Small intestine (tissue), 7 donors: ENCODE data around the gene SNX30. TPM values are rescaled to one million over a fixed set of nuclear protein-coding genes. Genes with fewer than 3 reads are reported as not detected.

Experiments
- DNase-seq, 2 donors: peaks; one replicate each; pipeline versions ENCODE4 v3.0.0 to v3.0.0-alpha.2; 2013
- FAIRE-seq: peaks from 2 replicates; lab custom pipeline; 2012; peaks lifted over from hg19 to GRCh38; lab: Jason Lieb, UNC
- H3K27ac ChIP-seq, 3 donors: one replicate each; pipeline ENCODE4 v1.5.1; 2013; ENCODE audit warnings: low read length in 2 of 3, mild to moderate bottlenecking in 2 of 3, control low read depth in 1 of 3, inconsistent platforms in 1 of 3, low read depth in 1 of 3, moderate library complexity in 1 of 3
- H3K27me3 ChIP-seq, 3 donors: one replicate each; pipeline ENCODE4 v1.6.1; 2013; ENCODE audit warnings: low read length in 3 of 3, inconsistent platforms in 1 of 3; ENCODE audit not compliant: control insufficient read depth in 3 of 3, insufficient read depth in 3 of 3
- H3K36me3 ChIP-seq, 3 donors: one replicate each; pipeline ENCODE4 v1.6.1; 2013; ENCODE audit warnings: low read length in 3 of 3, inconsistent platforms in 1 of 3, low read depth in 1 of 3, mild to moderate bottlenecking in 1 of 3, moderate library complexity in 1 of 3; ENCODE audit not compliant: control insufficient read depth in 3 of 3, insufficient read depth in 2 of 3
- H3K4me1 ChIP-seq, 3 donors: one replicate each; pipeline ENCODE4 v1.6.1; 2013; ENCODE audit warnings: low read length in 2 of 3, inconsistent platforms in 1 of 3, low read depth in 1 of 3, mild to moderate bottlenecking in 1 of 3, moderate library complexity in 1 of 3; ENCODE audit not compliant: control insufficient read depth in 3 of 3, insufficient read depth in 2 of 3
- H3K4me3 ChIP-seq, 3 donors: one replicate each; pipeline ENCODE4 v1.5.1; 2013; ENCODE audit warnings: low read length in 3 of 3, control low read depth in 1 of 3, inconsistent platforms in 1 of 3, low read depth in 1 of 3, mild to moderate bottlenecking in 1 of 3, moderate library complexity in 1 of 3
- H3K9me3 ChIP-seq, 2 donors: one replicate each; pipeline ENCODE4 v1.6.1; 2013; ENCODE audit warnings: low read depth in 1 of 2, low read length in 1 of 2; ENCODE audit not compliant: control insufficient read depth in 2 of 2, insufficient read depth in 1 of 2
- WGBS, 3 donors: extraction: QIAGEN DNeasy Blood & Tissue Kit; methylation state at CpG; one replicate each; pipeline ENCODE4 v1.1.7; 2013; 5-methylcytosine and 5-hydroxymethylcytosine counted together
- polyA plus RNA-seq, 4 donors: library from polyadenylated mRNA; stranded (reverse) in 3 of 4; unstranded in 1 of 4; fragments of 200-250 nt in 3 of 4; fragments of 120-200 nt in 1 of 4; gene quantifications; one replicate each; pipeline versions ENCODE4 v1.2.1 to v1.2.3, GENCODE V29; 2013
- donor health status: healthy with polysubstance abuse.
- donor health status: control.
- donor health status: control.
- donor health status: Bipolar disorder and iron deficiency.
- donor health status: healthy.

The SNX30 gene
- polyA plus RNA-seq, 4 donors = 5.1 to 24.9 (median 6.8) TPM

DNA sequence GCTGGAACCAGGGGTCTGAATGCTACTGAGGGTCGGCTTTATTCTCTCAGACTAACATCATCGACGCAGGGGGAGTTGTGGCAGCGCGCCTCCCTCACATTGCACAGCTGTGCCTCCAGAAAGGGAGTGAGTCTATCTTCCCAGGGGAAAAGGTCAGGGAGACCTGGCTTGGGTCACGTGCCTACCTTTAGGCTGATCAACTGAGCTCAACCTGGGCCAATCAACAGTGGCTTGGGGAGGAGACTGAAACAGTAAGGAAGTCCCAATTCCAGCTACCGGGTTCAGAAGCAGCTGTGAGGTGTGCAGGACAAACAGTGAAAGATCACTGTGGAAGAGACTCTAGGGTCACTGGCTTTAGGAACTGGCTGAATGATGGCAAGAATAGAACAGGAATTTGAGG lies 14.3 kb downstream of the SNX30 start:
- 14 to 57% (median 49%) methylated on average over 7 of the region's 7 CpGs for WGBS, 3 donors
- H3K4me1 ChIP-seq = peaks cover 0 to 14% (median 2%) of the 10 kb centered on the region in 3 donors
- H3K36me3 ChIP-seq = peaks cover 0 to 12% (median 0%) of the 10 kb centered on the region in 3 donors
- FAIRE-seq (no peak), DNase-seq (peak; percentile 88 to 96)
- peak overlapping the region in 2 of 3 donors; percentile 55 to 73 for H3K27ac ChIP-seq
- H3K27me3 ChIP-seq = no peaks in the 10 kb centered on the region
- no peaks in the 10 kb centered on the region for H3K9me3 ChIP-seq
- no peak overlapping the region for H3K4me3 ChIP-seq

DNA sequence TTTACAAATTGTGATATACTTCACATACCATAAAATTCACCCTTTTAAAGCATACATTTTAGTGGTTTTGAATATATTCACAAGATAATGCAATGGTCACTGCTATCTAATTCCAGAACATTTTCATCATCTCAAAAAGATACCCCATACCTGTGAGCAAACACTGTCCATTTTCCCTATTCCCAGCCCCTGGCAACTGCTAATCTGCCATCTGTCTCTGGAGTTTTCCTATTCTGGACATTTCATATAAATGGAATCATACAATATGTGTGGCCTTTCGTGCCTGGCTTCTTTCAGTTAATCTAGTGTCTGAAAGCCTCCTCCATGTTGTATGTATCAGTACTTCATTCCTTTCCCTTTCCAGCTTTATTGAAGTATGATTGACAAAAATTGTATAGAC lies 14.7 kb downstream of the SNX30 start:
- 45 to 83% (median 82%) methylated on average over 1 of the region's 1 CpG for WGBS, 3 donors

DNA sequence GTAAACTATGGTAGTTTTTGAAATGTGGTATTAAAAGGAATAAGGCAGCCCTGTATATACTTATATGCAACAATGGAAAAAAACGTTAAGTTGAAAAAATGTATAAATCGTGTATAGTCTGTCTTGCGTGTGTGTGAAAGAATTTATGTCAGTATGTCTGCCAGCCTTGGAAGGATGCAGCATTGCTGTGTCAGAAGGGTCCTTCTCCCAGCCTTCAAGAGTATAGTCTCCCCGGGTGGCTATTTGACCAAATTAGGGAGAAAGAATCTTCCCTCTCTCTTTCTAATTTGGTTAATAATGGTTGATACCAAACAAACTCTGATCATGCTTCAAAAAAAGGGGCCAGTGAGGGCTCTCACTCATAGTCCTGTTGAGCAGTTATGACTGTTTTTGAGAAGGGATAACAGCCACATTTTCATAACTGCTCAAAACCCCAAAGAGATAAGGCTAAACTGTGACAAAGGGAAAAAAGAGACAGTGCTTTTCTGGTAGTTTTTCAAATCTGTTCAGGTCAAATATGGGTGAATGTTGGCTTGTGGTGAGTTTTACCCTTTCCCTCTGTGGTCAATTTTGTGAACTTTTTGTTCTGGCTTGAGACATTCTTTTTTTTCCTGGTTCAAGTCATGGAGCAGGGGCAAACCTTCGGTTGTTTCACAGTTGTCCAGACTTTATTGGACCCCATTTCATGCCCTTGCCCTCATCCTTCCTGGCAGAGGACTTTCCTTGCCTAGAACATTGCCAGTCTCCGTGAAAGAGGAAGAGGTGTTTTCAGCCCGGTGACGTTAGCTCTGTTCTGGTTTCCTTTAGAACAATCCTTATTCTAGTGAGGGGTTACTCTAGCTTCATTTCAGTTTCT lies 21.0 kb downstream of the SNX30 start:
- peaks cover 0 to 4% (median 2%) of the 10 kb centered on the region in 3 donors for H3K4me1 ChIP-seq
- H3K36me3 ChIP-seq = peaks cover 0 to 10% (median 0%) of the 10 kb centered on the region in 3 donors
- peak overlapping the region in 1 of 3 donors; percentile 1 for H3K27ac ChIP-seq
- WGBS, 3 donors = 60 to 88% (median 75%) methylated on average over 8 of the region's 8 CpGs
- no peaks in the 10 kb centered on the region for H3K9me3 ChIP-seq
- H3K4me3 ChIP-seq = no peak overlapping the region
- DNase-seq (no peak), FAIRE-seq (no peak)
- H3K27me3 ChIP-seq = no peaks in the 10 kb centered on the region

More for the DNA sequence above, 14.7 kb downstream of the SNX30 start:
- no peak overlapping the region for H3K4me3 ChIP-seq
- peak overlapping the region in 1 of 3 donors; percentile 73 for H3K27ac ChIP-seq
- no peaks in the 10 kb centered on the region for H3K27me3 ChIP-seq
- H3K36me3 ChIP-seq = peaks cover 0 to 13% (median 0%) of the 10 kb centered on the region in 3 donors
- H3K9me3 ChIP-seq = no peaks in the 10 kb centered on the region
- H3K4me1 ChIP-seq = peaks cover 0 to 14% (median 2%) of the 10 kb centered on the region in 3 donors
- DNase-seq = no peak
- no peak for FAIRE-seq

DNA sequence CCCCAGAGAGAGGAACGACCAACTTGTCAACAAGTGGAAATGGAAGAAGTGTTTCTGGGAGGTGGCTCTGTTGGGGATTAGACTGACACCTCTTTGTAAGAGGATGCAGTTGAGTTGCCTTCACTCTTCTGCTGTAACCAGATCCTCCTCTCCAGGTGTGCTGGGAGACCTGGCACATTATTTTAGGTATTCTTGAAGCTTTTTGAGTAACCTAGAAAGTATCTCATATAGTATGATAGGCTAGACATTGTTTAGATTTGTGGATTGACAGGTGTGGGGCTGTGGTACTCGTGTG lies 21.6 kb downstream of the SNX30 start:
- H3K36me3 ChIP-seq = peaks cover 0 to 10% (median 0%) of the 10 kb centered on the region in 3 donors
- no peaks in the 10 kb centered on the region for H3K27me3 ChIP-seq
- H3K4me3 ChIP-seq = no peak overlapping the region
- DNase-seq (no peak), FAIRE-seq (no peak)
- peaks cover 0 to 8% (median 2%) of the 10 kb centered on the region in 3 donors for H3K4me1 ChIP-seq
- H3K27ac ChIP-seq = peak overlapping the region in 1 of 3 donors; percentile 1
- 58 to 67% (median 59%) methylated on average over 2 of the region's 2 CpGs for WGBS, 3 donors
- no peaks in the 10 kb centered on the region for H3K9me3 ChIP-seq

DNA sequence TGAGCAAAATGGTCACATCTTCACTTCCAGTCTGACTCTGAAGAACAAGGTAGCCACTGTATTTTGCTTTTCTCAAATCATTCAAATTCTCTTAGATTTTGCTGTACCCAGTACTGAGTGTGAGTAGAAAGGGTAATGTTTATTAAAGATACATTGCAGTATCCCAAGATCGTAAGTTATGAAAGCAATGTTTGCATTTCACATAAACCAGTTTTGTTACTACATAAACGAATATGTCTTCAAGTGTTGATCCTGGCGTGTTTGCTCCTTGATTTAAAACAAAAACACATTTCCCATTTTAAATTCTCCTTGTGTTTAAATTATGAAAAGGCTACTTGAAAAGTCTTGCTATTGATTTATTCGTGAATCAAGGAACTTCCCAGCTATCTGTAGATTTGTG lies 22.0 kb downstream of the SNX30 start:
- no peaks in the 10 kb centered on the region for H3K9me3 ChIP-seq
- peaks cover 0 to 8% (median 2%) of the 10 kb centered on the region in 3 donors for H3K4me1 ChIP-seq
- 78 to 87% (median 82%) methylated on average over 4 of the region's 4 CpGs for WGBS, 3 donors
- no peak overlapping the region for H3K27ac ChIP-seq
- H3K4me3 ChIP-seq = no peak overlapping the region
- DNase-seq (no peak), FAIRE-seq (no peak)
- H3K27me3 ChIP-seq = no peaks in the 10 kb centered on the region
- peaks cover 0 to 10% (median 0%) of the 10 kb centered on the region in 3 donors for H3K36me3 ChIP-seq

DNA sequence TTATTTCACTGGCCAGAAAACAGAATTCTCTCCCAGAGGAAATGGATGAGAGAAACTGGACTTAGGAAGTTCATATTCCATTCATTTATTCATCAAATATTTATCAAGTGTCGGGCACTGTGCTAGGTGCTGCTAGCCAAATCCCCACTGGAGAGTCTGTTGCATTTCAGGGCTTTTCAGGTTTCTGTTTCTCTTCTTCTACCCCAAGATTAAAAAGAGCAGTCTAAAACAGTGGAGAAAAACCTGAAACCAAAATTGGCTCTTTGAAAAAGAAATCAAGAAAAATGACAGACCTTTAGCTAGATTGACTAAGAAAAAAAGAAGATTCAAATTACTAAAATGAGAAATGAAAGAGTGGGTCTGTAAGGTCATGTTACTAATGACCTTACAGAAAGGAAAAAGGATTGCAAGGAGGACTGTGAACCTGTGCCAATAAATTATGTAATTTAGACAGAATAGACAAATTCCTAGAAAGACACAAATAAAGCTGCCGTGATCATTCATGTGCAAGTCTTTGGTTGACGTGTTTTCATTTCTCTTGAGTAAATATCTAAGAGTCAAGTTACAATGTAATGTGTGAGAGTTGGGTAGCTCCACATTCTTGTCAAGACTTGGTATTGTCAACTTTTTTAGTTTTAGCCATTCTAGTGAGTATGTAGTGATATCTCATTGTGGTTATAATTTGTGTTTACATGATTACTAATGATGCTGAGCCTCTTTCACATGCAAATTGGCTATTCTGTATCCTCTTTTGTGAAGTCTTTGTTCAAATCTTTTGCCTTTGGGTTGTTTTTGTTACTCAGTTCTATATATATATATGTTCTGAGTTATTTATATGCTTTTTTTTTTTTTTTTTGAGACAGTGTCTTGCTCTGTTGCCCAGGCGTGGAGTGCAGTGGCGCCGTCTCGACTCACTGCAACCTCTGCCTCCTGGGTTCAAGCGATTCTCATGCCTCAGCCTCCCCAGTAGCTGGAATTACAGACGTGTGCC lies 23.7 kb downstream of the SNX30 start:
- no peaks in the 10 kb centered on the region for H3K27me3 ChIP-seq
- H3K27ac ChIP-seq = no peak overlapping the region
- H3K4me1 ChIP-seq = peaks cover 0 to 8% (median 2%) of the 10 kb centered on the region in 3 donors
- no peak for FAIRE-seq
- WGBS, 3 donors = 77 to 95% (median 85%) methylated on average over 9 of the region's 9 CpGs
- no peak for DNase-seq
- H3K36me3 ChIP-seq = peaks cover 0 to 5% (median 0%) of the 10 kb centered on the region in 3 donors
- no peak overlapping the region for H3K4me3 ChIP-seq
- H3K9me3 ChIP-seq = no peaks in the 10 kb centered on the region

DNA sequence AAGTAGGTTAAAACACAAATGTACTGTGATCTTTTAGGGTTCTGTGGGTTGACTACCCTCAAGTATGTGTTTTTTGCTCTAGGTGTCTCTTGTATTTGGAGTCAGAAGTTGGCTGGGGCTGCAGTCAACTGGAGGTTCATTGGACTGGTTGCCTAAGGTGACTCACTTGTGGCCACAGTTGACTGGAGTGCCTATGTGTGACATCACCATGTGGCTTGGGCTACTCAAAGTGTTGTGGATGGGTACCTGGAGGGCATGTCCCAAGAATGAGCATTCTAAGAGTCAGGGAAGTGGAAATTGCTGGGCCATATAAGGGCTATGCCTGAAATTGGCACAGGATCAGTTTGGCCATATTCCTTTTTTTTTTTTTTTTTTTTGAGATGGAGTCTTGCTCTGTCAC lies 27.4 kb downstream of the SNX30 start:
- H3K4me3 ChIP-seq = no peak overlapping the region
- no peaks in the 10 kb centered on the region for H3K36me3 ChIP-seq
- H3K9me3 ChIP-seq = no peaks in the 10 kb centered on the region
- FAIRE-seq (no peak), DNase-seq (no peak)
- no peaks in the 10 kb centered on the region for H3K27me3 ChIP-seq
- H3K4me1 ChIP-seq = peaks cover 0 to 12% (median 2%) of the 10 kb centered on the region in 3 donors
- no peak overlapping the region for H3K27ac ChIP-seq

DNA sequence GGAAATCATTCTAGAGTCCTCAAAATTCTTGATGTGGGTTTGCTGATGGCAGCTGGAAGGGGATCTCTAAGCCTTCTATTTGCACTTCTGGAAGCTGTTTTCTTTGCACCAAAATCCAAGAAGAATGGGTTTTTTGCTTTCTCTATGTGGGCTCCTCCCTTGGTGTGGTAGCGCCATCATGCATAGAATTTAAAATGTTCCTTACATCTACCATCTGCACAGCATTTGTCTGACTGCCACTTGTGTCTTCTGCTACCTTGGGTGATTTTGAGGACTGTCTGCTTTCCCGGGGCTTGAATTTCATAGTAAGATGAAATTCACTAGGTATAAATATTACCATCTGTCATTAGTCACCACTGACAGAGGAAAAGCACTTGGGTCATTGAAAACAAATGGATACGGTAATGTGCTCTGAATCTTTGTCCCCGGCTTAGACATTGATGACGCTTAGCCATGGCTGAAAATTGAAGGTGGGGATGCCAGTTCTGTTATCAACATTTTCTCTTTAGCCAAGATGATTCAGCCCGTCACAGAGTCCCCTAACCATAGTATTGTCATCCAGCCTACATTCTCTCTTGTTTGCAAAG lies 30.0 kb downstream of the SNX30 start:
- FAIRE-seq (no peak), DNase-seq (no peak)
- H3K9me3 ChIP-seq = no peaks in the 10 kb centered on the region
- H3K4me1 ChIP-seq = peaks cover 0 to 30% (median 6%) of the 10 kb centered on the region in 3 donors
- 90 to 95% (median 93%) methylated on average over 6 of the region's 6 CpGs for WGBS, 3 donors
- H3K27ac ChIP-seq = no peak overlapping the region
- no peak overlapping the region for H3K4me3 ChIP-seq
- no peaks in the 10 kb centered on the region for H3K27me3 ChIP-seq
- no peaks in the 10 kb centered on the region for H3K36me3 ChIP-seq
